HG02870 (cell line): ENCODE results near the gene SUPT20H.

ENCODE experiments used
- ATAC-seq: cut with Tn5 transposase; IDR thresholded peaks from one replicate; pipeline ENCODE4 v1.9.1; 2021; ENCODE audit warnings: mild to moderate bottlenecking, moderate library complexity; ENCODE audit not compliant: unreplicated experiment

Gene SUPT20H

DNA sequence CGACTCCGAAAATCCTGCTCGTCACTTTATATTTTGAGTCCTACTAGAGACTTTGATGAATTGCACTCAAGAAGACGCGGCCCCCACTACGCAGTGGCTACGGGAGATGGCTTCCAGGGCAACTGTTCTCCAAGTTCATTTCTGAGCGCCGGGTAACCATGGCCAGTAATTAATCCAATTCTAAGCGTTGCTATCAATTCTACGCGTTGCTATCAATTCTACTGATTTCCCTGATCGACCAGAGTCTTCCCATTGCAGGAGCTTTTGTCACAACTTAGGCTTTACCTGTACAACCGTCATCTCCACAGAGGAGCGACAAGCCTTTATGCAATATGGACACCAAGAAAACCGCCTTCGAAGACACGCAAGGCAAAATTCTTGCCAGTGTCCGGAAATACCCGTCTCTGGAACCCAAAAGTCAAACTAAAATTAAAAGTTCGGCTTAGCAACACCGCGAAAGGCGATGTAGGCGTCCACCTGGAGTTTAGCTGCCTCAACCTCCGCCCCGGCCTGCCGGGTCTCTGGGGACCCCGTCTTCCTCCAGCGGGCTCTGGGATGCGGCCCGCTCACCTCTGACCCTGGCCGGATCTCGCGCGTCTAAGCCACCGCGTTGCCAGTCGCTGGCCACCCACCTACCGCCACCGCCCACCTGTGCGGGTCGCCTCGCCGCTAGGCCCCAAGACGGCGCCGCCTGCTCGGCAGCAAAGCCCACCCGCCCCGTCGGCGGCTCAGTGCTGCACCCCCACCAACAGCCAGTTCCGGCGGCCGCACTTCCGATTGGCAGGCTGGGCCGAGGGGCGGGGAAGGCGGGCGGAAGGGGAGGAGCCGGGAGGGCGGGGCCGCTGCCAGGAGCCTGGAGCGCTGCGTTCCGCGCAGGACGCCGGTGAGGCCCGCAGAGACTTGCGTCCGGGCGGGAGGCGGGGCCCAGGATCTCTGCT, at the start of gene SUPT20H:
Gene SUPT20H (minus strand): TSS at position 779 of the 938 bp plus-strand sequence. CDS start 8,198 bp downstream, outside the sequence.
- ATAC-seq, result peak; percentile 95

DNA sequence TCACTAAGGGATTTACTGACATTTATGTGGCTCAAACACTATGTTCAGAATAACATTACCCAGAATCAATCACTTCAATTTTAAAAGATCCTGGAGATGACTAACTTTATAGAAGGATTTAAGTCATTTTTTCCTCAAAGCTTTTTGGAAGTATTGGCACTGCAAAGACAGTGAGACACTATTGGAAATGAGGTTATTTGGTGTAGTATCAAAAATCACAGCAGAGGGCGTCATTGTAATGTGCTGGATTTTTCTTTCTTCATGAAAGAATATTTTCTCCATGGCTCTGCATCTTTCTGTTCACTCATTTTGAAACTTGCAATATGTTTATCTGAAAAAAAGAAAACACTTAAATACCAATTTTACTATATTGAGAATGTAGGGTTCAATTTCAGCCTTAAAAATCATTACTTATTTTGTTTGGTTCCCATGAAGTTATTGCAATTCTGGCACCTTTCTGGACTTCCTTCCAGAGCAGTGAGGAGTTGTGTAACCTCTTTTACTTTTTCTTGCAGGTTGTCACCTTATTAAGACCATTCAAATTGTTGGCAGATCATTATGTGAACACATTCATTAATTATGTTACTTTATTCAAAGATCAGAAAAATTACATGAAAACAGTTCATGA, 49.7 kb upstream of the SUPT20H start:
- no peak for ATAC-seq

DNA sequence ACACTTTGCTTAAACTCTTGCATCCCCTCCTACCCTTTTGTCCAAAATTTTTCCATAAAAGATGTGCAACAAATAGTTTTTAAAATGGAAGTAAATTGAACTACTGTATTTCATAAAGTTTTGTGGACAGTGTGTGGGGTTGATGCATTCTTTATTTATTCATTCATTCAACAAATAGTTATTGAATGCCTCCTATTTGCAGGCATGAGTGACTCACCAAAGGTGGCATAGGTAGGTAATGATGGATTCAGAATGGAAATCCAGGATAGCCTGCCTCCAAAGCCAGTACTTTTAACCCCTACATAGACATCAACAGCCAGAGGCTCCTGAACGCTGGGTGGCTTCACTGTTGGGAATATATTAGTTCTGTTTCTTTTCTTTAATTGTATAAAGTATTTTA, 48.4 kb upstream of the SUPT20H start:
- ATAC-seq, result no peak

DNA sequence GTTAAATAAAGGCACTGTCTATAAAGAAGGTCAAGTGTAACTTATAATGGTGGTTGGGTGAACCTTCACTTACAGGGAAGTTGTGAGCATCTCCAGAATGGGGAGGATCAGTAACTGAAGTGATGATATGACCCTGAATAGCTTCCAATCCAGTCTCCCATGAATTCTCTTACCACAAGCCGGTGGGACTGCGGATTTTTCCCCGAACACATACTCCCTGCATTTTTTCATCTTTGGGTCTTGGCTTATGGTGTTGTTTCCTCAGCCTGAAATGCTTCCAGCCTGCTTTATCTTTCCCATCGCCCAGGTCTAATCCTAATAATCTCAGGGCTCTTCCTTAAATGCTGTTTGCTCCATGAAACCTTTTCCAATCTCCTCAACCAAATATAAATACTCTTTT, 48.0 kb upstream of the SUPT20H start:
- ATAC-seq, result no peak

DNA sequence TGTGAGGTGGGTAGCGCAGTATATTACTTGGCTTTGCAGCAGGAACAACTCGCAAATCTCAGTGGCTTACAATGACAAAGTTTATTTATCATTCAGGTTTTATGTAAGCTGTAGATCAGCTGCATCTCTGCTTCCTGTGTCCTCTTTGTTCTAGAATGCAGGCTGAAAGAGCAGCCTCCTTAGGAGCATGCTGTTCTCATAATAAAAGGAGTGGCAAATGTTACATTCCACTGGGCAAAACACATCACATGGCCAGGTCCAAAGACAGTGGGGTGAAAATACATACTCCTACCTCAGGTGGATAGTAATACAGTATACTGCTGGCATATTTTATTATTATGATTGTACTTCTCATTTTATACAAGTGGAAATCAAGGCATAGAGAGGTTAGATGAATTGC, 47.2 kb upstream of the SUPT20H start:
- no peak for ATAC-seq

DNA sequence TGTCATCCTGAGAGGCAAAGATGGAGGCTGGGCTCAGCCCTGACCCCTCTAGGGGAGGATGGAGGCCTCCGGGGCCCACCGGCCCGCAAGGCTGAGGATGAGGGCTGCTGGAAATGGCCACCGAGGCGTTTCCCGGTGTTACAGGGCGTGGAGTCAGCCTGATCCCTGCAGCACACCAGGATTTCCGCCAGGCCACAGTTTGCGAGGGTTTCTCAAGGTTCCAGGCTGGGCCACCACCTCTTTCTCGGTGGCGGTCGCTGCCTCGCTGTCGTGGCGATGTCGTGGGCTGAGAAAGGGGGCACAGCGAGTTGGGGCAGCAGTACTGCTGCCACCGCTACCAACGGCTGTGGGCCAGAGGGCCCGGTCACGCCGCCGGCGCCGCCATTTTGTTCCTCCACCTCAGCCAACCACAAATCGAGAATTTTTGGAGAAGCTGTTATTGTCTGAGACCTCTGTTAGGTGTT, 45.8 kb upstream of the SUPT20H start, which contains the start of gene CSNK1A1L:
Gene CSNK1A1L (minus strand): TSS at position 414 of the 464 bp plus-strand sequence. CDS start 408 bp downstream, at position 6.
- ATAC-seq, result no peak

DNA sequence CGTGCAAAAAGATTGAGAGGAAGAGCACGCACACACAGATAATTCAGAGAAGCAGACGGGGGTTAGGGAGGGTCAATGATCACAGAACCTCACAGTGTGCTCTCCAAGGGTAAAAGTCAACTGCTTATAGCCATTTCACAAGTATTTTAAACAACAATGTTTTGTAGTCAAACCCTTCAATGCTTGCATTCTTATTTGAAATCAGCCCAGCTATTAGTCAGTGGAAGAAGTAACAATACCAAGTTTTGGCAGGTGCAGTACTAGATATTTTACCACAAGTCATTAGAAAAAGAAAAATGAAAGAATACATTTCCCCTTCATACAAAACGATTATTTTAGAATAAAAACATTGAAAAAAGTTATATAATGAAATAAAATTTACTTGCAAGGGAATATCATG, 43.4 kb upstream of the SUPT20H start:
- no peak for ATAC-seq

DNA sequence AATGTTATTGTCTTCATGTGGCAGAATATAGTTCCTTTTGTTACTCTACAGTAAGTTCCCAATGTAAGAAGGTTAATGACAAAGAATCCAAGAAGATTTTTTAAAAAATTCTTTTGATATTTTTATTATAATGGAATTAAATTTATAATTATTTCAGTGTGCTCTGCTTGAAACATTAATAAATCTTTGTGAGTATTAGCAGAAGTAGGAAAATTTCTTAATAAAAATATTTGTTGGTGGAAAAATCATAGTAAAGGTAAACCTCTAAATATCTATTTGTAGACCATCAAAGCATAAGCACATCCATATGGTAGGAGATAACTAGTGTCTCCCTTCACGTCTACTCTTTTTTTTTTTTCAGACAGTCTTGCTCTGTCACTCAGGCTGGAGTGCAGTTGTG, 41.7 kb upstream of the SUPT20H start:
- ATAC-seq, result no peak

DNA sequence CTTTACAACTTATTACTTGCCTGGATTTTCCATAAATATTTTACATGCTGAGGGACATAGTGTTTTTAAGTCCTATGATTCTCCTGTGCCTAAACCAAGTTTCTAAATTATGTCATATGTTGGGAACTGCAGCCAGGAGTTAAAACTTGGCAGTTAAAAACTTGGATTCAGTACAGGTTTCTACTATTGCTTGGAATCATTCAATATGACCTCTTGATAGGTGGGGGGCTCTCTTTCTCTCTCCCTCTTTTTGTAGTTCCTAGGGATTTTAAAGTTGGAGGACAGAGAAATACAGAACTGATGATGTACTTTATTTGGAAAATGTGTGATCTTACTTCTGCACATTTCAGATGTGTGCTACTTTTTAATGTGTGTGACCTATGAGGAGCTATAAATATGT, 41.2 kb upstream of the SUPT20H start:
- ATAC-seq, result no peak

DNA sequence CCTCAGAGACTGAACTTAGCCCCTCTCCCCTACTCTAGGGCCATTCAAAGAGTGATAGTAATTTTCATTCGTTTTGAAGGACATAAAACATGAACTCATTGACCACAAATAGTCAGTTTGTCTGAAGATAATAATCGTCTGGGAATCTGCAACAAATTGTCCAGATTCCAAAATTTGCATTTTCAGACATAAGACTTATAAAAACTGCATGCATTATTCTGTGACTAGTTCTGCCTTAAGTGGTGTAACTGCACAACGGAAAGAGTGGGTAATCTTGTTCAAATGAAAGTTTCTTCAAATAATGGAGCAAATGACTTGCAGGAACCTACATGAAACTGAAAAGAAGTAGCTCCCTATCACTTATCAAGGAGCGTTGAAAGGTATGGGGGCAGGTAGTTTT, 37.6 kb upstream of the SUPT20H start:
- ATAC-seq, result no peak

DNA sequence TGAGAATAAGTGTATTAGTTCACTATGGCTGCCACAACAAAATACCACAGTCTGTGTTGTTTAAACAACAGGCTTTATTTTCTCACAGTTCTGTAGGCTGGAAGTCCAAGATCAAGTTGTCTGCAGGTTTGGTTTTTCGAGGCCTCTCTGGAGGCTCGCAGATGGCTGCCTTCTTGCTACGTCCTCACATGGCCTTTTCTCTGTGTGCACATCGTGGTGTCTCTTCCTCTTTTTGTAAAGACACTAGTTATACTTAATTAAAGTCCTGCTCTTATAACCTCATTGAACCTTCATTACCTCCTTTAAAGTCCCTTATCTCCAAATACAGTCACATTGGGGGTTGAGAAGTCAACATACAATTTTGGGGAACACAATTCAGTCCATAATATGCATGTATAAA, 35.4 kb upstream of the SUPT20H start:
- no peak for ATAC-seq

DNA sequence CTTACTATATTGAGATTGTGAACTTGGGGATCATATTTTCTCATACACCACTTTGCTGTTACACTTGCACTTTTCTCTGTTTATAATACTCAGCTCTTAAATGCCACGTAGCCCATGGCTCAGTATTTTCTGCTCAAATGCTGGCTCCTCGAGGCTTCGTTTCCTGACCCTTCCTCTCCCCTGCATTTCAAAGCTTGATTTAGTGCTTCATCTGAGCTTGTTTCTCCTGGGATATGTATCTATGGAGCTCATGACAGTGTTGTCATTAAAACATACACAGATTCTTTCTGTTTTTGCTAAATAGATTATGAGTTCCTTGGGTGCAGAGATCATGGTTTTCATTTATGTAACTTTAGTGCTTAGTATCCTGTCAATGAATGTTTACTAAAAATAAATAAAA, 34.6 kb upstream of the SUPT20H start:
- no peak for ATAC-seq

DNA sequence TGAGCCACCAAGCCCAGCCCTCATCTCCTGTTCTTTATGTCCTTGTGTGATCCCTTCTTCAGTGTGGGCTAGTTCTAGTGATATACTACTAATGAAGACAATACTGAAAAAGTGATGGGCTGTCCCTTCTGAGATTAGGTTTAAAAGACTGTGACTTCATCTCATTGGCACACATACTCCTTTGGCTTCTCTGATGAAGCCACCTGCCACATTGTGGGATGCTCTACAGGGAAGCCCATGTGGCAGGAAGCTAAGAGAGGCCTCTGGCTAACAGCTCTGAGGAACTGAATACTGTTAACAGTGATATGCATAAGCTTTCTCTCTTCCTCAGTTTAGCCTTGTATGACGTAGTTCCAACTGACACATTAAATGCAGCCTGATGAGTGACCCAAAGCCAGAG, 32.3 kb upstream of the SUPT20H start:
- no peak for ATAC-seq

DNA sequence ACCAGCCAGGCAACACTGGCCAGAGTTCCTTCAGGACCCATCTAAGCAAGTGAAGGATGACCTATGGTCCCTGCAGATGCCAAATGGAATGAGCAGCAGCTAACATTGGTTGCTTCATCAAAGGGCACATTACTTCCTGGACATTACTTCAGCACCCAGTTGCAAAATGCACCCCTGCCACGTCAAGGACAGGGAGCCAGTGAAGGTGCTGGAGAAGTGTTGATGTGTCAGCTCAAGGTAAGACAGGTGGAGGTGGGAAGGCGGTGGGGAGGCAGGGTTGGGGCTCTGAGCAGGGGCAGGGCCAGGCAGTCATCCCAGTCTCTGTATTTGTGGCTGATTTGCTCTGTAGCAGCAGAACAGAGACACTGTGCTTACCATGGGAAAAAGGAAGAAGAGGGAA, 31.4 kb upstream of the SUPT20H start:
- ATAC-seq, result no peak

DNA sequence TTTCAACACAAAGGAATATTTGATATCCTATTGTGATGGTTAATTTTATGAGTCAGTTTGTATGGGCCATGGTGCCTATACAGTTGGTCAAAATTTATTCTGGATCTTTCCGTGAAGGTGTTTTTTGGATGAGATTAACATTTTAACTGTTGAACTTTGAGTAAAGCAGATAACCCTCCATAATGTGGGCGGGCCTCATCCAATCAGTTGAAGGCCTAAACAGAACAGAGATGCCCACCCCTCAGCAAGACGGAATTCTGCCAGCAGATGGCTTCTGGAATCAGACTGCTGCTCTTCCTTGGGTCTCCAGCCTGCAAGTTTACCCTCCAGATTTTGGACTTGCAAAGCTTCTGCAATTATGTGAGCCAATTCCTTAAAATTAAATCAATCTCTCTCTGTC, 30.0 kb upstream of the SUPT20H start:
- ATAC-seq, result no peak

DNA sequence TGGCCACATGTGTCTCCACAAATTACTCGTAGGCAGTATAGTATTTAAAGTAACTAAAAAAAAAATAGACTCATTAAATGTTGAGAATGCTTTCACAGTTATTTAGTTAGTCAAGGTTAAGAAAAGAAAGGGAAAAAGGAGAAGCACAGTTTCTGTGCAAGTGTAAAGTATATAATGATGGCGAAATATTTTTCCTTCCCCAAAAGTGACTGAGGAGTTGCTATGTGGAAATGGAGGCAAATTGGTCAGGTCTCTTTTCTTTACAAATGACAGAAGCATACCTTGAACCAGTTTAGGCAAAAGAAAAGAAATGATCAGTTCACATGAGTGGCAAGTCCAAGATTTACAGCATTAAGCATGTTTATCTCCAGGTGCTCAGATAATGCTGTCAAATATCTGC, 28.0 kb upstream of the SUPT20H start:
- no peak for ATAC-seq

DNA sequence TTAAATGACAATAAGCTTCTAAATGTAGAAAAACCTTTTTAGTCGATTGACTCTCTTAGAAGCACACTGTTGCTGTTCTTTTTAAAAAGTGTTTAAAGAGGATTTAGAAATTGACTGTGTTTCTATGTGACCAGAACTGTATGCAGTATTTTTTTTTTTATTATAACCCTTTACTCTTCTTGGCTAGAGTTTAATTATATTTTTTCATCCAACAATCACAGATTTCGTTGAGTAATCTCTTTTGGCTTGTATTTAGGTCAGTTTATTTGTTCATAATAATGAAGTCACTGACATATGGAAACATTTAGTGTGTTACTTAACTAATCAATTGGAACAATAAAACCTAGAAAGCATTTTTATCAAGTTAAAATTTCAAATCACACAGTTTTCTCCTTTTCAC, 26.1 kb upstream of the SUPT20H start:
- no peak for ATAC-seq

DNA sequence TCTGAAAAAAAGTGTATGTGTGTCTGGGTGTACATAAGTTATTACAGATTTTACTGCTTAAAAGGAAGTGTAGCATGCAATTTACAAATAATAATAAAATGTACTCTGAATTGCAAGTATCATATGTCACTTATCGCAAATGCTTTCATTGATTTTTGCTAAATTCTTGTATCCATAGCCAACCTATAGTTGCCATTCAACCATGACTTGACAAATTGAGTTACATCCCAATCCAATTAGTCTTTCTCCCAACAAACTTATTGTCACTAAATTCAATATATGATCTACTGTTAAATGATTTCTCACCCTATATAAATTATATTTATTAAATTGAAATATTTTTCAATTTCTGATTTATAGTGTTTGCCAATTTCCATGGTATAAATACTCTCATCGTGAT, 17.3 kb upstream of the SUPT20H start:
- ATAC-seq, result no peak

DNA sequence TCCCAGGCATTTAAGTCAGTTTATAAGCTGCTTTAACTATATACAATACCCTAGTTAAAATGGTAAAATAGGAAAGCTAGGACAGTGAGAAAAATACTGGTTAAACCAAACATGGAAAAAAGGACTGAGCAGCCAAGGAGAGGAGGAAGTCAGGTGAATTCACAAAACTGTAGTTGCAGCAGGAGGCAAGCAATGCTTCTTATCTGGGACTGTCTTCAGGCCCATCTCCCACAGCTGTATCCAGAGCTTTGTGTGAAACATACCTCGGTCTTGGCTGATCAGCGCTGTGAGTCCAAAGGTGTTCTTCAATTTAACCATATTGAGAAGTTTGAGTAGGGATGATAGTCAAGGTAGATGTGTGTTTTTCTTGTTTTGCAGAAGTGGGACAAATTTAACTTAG, 15.7 kb upstream of the SUPT20H start:
- no peak for ATAC-seq

DNA sequence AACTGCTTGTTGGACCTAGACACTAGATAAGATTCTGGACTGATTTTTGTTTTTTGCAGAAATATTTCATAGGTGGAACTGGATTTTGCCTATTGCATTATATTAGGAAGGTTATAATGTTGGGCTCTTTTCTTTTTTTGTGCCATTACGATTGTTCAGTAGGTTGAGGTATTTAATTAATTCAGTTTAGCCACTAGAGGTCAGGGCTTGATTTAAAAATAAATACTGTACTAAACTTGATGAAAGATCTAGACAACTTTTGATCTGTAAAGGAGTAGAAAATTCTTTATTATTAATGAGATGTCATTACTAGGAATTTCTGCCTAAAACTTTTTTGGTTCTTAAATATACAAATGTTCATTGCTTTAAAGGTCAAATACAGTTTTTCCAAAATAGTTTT, 15.2 kb upstream of the SUPT20H start:
- ATAC-seq, result no peak

DNA sequence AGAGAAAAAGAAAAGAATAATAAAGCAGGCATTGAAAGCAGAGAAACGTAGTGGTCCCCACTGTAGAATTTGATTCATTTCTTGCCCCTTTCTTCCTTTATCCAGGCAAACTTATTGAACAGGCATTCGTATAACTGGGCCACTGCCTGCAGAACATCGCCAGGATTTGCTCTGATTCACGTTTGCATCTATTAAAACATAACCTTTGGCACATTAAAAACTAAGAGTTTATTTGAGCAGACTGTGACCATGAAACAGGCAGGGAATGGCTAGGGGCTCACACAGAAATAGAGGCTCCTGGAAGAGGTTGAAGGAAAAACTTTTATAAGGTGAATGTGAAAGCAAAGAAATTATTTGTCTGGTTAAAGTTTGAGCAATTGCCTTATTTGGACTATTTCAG, 12.5 kb upstream of the SUPT20H start:
- ATAC-seq, result no peak

DNA sequence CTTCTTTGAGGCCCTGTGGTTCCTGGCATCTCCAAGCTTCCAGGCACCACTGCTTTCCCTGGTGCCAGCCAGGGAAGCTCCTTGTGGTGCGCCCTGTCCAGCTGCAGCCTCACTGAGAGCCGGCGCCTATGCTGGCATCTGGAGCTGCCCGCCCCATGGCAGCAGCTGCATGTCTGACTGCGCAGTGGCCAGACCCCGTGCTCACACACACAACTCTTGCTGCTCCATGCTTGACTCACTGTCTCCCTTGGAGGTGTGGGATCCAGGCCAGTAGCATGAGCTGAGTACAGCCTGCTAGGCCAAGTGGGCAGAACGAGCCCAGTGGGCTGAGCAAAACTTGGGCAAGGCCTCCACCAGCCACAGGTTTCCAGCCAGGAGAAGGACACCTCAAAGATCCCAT, 11.5 kb upstream of the SUPT20H start:
- ATAC-seq, result no peak
